Smooth muscle cell (in vitro differentiated cells): ENCODE data around the gene STOML2. TPM values are rescaled to one million over a fixed set of nuclear protein-coding genes. Genes with fewer than 3 reads are reported as not detected.

Experiments used
- DNase-seq: peaks from one replicate; lab custom pipeline; 2025; ENCODE audit not compliant: unreplicated experiment; lab: John Stamatoyannopoulos, UW
- H2AFZ ChIP-seq: fragments of 200-600 bp; sonication (generic); 2 replicates; pipeline ENCODE4 v1.6.0; 2016; ENCODE audit warnings: antibody characterized with exemption, low read depth, mild to moderate bottlenecking
- H3F3A ChIP-seq: fragments of 200-600 bp; sonication (generic); 2 replicates; pipeline ENCODE4 v1.6.0; 2017; ENCODE audit warnings: antibody characterized with exemption, low read depth
- H3K27ac ChIP-seq: fragments of 200-600 bp; sonication (generic); 2 replicates; pipeline ENCODE4 v1.5.1; 2016; ENCODE audit warnings: low read depth, mild to moderate bottlenecking
- H3K27me3 ChIP-seq: fragments of 200-600 bp; sonication (generic); 2 replicates; pipeline ENCODE4 v1.6.1; 2016; ENCODE audit warnings: low read depth, mild to moderate bottlenecking
- H3K36me3 ChIP-seq: fragments of 200-600 bp; sonication (generic); 2 replicates; pipeline ENCODE4 v1.5.1; 2016; ENCODE audit warnings: low read depth
- H3K4me1 ChIP-seq: fragments of 200-600 bp; sonication (generic); 2 replicates; pipeline ENCODE4 v1.5.1; 2016; ENCODE audit warnings: low read depth
- H3K4me2 ChIP-seq: fragments of 200-600 bp; sonication (generic); 2 replicates; pipeline ENCODE4 v1.6.0; 2016; ENCODE audit warnings: mild to moderate bottlenecking
- H3K4me3 ChIP-seq: fragments of 200-600 bp; sonication (generic); 2 replicates; pipeline ENCODE4 v1.5.1; 2016; ENCODE audit warnings: mild to moderate bottlenecking
- H3K79me2 ChIP-seq: fragments of 200-600 bp; sonication (generic); 2 replicates; pipeline ENCODE4 v1.6.0; 2016; ENCODE audit warnings: low read depth, mild to moderate bottlenecking
- H3K9ac ChIP-seq: fragments of 200-600 bp; sonication (generic); 2 replicates; pipeline ENCODE4 v1.6.0; 2016; ENCODE audit warnings: low read depth
- H3K9me3 ChIP-seq: fragments of 200-600 bp; sonication (generic); replicated peaks from 2 replicates; pipeline ENCODE4 v1.5.1; 2016; ENCODE audit warnings: low read depth
- H4K20me1 ChIP-seq: fragments of 200-600 bp; sonication (generic); 2 replicates; pipeline ENCODE4 v1.6.0; 2016; ENCODE audit warnings: low read depth
- CTCF ChIP-seq: fragments of 200-600 bp; sonication (generic); IDR thresholded peaks from 2 replicates; pipeline ENCODE4 v1.5.1; 2017; ENCODE audit warnings: borderline replicate concordance, mild to moderate bottlenecking, antibody characterized with exemption; ENCODE audit not compliant: insufficient read depth, poor library complexity, severe bottlenecking
- WGBS: methylation state at CpG from one replicate; pipeline ENCODE4 v1.1.7; 2016; ENCODE audit warnings: low lambda C conversion rate; 5-methylcytosine and 5-hydroxymethylcytosine counted together
- polyA plus RNA-seq: library from polyadenylated mRNA; unstranded; fragments of >200 nt; fragmentation: Nextera tagmentation; extraction: Ambion mirVana; gene quantifications from 2 replicates; pipeline ENCODE4 v1.2.1, GENCODE V29; 2016
- total RNA-seq: library from RNA; depleted of rRNA; stranded (reverse); fragments of >200 nt; gene quantifications from 2 replicates; pipeline ENCODE4 v1.2.3, GENCODE V29; 2014

STOML2 gene
- total and polyA plus RNA-seq, 2 experiments from 2014 or later, result 70.8 to 125 TPM

GRCh38 chr9:35051069-35051967 lies 51.6 kb downstream of the STOML2 start:
- no peaks in the 10 kb centered on the region for H3K9me3 ChIP-seq
- H3K4me1 ChIP-seq, result no peaks in the 10 kb centered on the region
- peak; percentile 56 for TF ChIP-seq CTCF
- DNase-seq, result no peak
- H3K4me2 ChIP-seq, result no peak overlapping the region
- no peak overlapping the region for H3K27ac ChIP-seq
- H3K36me3 ChIP-seq, result peaks cover 18% of the 10 kb centered on the region
- 89% methylated on average over 7 of the region's 7 CpGs for WGBS
- no peaks in the 10 kb centered on the region for H3K27me3 ChIP-seq
- no peak overlapping the region for H3K4me3 ChIP-seq
- no peak overlapping the region for H3K9ac ChIP-seq
- no peaks in the 10 kb centered on the region for H3K79me2 ChIP-seq
- H2AFZ ChIP-seq, result no peak overlapping the region
- H3F3A ChIP-seq, result peaks cover 3% of the 10 kb centered on the region
- H4K20me1 ChIP-seq, result peaks cover 35% of the 10 kb centered on the region

Other genes with a start within 250 kb of the STOML2 start
- 0.22 and 0.49 TPM in 2 replicates for gene PHF24, start 144.8 kb downstream of the STOML2 start, total RNA-seq
- 0.07 and 0.90 TPM in 2 replicates for gene PHF24, start 144.8 kb downstream of the STOML2 start, polyA plus RNA-seq
- 26.8 and 29.6 TPM in 2 replicates for gene DNAJB5, start 113.4 kb downstream of the STOML2 start, total RNA-seq
- 28.4 and 30.5 TPM in 2 replicates for gene DNAJB5, start 113.4 kb downstream of the STOML2 start, polyA plus RNA-seq
- 207 and 234 TPM in 2 replicates for gene VCP, start 30.5 kb downstream of the STOML2 start, total RNA-seq
- 302 and 314 TPM in 2 replicates for gene VCP, start 30.5 kb downstream of the STOML2 start, polyA plus RNA-seq
- 13.0 and 22.9 TPM in 2 replicates for gene FANCG, start 23.2 kb downstream of the STOML2 start, total RNA-seq
- 19.0 and 21.9 TPM in 2 replicates for gene FANCG, start 23.2 kb downstream of the STOML2 start, polyA plus RNA-seq
- 21.3 and 27.5 TPM in 2 replicates for gene PIGO, start 6.5 kb downstream of the STOML2 start, total RNA-seq
- 29.5 and 36.4 TPM in 2 replicates for gene PIGO, start 6.5 kb downstream of the STOML2 start, polyA plus RNA-seq
- 30.2 and 37.1 TPM in 2 replicates for gene ATOSB, start 12.7 kb upstream of the STOML2 start, total RNA-seq
- 38.4 and 39.9 TPM in 2 replicates for gene ATOSB, start 12.7 kb upstream of the STOML2 start, polyA plus RNA-seq
- 15.1 and 17.0 TPM in 2 replicates for gene UNC13B, start 58.9 kb upstream of the STOML2 start, total RNA-seq
- gene UNC13B, start 58.9 kb upstream of the STOML2 start, polyA plus RNA-seq, result 9.2 TPM in 2 replicates